HG02610 (cell line): Measurements from ENCODE around the gene TMA7B.

ENCODE experiments used
- ATAC-seq: cut with Tn5 transposase; IDR thresholded peaks from one replicate; pipeline ENCODE4 v1.9.1; 2021; ENCODE audit warnings: mild to moderate bottlenecking, moderate library complexity; ENCODE audit not compliant: unreplicated experiment

The TMA7B gene

DNA sequence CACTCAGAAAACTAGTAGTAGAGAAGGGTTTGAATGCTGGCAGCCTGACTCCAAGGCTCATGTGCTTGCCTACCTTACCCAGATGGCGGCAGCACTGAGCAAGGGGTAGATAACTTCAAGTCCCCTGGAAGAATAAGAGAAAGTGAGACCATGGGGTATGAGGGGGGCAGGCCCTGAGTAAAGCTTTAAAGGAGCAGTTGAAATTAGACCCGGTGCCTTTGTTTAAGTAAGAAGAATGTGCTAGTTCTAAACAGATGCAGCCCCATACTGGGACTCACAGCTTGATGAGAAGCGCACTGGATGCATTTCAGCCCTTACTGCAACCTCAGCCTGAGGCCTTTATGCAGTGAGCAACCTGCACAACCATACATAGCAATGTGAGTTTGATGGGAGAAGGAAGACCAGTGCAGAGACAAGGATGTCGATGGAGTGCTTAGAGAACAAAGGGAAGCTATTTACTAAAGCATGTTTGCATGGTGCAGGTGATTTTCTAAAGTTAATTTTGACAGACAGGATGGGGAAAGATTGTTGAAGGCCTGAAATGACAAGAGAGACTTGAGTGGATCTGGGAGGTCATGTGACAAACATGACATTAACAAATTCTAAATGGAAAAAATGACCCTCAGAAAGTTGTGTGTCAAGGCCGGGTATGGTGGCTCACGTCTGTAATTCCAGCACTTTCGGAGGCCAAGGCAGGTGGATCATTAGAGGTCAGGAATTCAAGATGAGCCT is 27.1 kb upstream of the TMA7B start:
- ATAC-seq, result no peak

DNA sequence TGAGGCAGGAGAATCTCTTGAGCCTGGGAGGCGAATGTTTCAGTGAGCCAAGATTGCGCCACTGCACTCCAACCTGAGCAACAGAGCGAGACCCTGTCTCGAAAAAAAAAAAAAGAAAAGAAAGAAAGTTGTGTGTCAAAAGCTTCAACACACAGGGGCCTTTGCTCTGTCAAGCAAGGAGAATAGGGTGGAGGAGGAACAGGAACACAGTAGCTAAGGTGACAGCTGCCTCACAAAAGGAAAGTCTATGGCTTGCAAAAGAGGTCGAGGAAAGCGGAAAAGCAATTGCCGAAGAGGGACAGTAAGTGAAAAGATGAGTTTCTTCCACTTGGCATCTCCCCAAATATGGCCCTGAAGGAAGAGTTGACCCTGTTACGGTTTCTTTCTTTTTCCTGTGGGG is 26.5 kb upstream of the TMA7B start:
- no peak for ATAC-seq

DNA sequence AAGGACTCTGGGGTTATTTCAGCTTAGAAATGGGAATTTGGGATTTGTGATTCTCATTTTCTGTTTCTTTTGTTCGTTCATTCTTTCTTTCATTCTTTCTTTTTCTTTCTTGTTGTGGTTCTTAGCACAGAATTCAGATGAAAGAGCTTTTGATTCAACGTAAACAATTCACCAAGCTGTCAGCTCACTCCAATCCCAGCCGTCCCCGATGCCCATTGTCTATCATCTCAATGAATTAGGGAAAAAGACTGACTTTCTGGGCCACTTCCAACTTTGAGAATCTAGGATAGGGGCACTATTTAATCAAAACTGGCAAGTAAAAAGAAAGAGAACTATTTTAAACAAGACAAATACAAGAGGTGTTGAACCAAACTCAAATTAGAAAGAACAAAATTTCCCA is 25.1 kb upstream of the TMA7B start:
- ATAC-seq, result no peak

DNA sequence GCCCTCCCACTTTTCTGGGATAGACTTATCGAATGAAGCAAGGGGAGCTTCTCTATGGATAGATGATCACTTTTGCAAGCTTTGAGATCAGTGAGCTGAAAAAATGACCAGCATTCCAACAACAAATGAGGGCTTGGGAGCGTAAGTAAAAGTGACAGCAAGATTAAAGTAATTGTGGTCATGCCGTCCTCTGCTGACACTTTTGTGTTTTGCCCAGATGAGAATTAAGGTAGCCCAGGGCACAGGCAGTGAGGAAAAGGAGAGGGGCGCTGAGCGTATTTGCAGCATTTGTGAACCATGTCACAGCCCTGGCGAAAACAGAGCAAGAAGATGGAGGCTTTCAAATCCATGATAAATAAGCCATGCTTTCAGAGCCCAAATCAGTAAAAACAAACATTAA is 24.6 kb upstream of the TMA7B start:
- ATAC-seq, result no peak

DNA sequence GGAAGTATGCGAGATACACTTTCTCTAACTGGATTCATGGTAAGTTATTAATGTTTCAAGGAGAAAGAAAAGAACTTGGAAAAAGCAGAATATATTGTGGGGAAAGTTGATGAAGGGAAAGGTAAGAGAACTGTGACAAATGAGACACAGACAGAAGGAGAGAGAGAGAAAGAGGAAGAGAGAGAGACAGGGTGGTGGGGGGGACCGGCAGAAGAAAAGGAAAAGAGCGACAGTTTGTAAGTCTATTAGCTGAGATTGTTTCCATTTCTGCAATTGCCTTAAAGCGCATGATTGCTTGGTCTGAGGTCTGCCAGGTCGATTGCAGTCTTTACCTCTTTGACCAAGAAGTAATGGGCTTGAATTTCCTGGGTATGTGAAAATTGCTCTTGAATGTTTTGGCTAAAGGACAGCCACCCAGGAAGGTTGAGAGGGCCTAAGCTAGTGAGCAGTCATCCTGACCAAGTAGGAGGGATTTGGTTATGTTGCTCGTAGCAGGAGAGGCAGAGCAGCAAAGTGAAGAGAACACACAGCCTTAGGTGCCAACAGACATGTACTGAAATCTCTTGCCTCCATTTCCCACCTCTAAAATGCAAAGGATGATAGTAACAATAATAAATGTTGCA is 23.6 kb upstream of the TMA7B start:
- no peak for ATAC-seq

DNA sequence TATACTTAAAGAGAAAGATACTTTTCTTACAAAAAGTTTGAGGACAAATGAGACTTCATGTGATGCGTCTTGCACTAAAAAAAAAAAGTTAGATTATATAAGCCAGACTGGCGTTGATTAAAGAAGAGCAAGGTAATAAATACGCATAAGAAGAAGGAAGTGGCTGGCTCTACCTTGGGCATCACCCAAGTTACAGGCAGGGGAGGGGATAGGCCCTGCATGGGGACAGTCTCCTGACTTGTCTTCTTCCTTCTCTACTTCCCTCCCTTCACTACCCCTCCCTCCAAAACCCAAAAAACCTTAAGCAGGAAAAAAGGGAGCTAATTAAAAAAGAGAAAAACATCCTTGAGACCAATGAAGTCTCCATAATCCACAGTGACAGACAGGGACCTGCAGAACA is 22.3 kb upstream of the TMA7B start:
- ATAC-seq, result no peak

DNA sequence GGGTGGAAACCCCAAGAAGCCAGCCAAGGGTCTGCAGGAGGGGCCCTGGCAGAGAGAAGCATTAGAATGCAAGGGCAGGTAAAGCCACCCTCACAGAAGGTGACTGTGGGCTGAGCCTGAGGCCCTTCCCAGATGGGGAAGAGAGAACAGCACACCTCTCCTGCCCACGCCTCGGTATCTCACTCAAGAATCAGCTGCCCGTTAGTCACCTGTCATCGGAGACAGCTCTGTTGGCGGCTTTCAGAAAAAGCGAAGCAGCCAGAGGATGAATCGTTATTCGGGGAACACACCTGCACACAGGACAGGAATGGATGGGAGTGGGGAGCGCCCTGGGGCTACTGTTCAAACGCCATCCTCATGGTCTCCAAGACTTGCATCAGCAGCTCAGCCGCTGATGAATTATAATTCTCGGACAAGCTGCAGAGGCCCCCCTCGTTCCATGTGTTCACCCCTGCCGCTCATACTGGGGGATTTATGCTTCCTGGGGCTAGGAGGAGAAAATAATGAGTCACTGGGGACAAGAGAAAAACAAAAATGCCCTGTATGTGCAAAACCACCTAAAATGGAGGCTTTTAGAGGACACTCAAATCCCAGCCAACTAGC is 21.6 kb upstream of the TMA7B start:
- no peak for ATAC-seq

DNA sequence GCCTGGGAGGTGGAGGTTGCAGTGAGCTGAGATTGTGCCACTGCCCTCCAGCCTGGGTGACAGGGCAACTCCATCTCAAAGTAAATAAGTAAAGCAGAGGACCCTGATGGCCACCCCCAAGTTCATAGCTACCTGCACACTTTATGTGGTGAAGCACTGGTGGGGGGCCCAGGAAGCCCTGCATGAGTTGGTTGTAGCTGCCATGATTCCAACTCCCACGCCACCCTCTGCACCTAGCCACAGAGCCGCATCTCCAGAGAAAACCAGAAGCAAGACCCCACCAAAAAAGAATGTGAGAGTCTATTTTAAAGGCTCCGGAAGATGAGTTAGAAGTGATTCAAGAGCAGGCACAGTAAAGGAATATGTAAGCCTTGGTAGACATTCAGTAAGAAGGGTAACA is 20.4 kb upstream of the TMA7B start:
- no peak for ATAC-seq

DNA sequence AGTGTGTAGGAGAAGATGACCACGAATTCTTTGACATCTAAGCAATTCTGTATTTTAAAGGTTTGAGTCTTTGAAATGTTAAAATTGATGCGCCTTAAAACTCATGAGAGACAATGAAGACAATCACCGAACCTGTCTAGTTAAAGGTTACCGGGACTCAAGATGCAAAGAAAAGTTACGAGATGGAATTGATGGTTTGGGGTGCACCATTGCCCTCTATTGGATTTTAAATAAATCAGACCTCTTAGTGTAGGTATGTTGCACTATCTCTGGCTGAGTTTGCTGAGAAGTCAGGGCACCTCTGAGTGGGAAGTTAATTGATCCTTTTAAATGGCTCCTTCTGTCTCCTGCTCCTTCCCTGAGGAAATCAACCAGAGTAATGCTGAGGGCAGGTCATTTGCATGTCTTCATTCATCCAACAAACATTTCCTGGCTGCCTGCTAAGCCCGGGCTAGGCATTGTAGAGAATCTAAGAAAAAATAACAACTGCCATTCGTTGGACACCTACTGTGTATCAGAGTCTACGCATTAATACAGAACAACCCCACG is 19.4 kb upstream of the TMA7B start:
- no peak for ATAC-seq

DNA sequence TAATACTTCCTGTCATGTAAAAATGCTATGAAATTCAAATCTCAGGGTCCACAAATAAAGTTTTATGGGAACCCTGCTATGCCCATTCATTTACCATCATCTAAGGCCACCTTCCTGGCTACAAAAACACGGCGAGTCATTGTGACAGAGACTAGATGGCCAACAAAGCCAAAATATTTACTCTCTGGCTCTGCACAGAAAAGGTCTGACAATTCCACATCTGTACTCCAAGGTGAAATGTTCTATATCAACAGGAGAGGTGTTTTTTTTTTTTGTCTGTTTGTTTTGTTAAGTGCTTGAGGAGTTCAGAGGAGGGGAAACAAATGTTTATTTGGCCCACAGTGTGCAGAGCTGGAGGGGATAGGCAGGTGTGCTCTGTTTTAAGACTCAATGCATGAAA is 18.6 kb upstream of the TMA7B start:
- ATAC-seq, result no peak

DNA sequence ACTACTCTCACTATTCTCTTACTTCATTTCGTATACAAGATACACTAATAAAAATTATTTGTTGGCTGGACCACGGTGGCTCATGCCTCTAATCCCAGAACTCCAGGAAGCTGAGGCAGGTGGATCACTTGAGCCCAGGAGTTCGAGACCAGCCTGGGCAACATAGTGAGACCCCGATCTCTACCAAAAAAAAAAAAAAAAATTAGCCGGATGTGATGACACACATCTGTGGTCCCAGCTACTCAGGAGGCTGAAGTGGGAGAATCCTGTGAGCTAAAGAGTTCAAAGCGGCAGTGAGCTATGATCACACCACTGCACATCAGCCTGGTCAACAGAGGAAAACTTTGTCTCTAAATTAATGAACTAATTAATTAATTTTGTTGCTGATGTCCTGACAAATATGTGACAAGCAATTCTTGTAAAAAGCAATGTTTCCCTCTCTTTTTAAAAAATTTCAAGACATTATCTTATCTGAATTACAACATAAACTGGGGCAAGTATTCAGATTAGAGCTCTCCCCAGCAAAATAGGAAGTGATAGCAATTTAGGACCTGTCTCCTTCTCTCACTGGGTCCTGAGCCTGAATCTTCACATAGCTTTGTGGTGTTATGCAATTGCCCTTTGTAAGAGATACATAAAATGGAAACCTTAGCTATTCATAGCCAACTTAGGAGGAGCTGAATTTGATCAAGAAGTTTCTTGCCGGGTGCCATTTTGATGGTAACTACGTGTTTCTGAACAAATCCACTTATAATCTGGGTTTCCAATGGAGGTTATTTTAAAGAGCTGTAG is 17.6 kb upstream of the TMA7B start:
- ATAC-seq, result no peak

DNA sequence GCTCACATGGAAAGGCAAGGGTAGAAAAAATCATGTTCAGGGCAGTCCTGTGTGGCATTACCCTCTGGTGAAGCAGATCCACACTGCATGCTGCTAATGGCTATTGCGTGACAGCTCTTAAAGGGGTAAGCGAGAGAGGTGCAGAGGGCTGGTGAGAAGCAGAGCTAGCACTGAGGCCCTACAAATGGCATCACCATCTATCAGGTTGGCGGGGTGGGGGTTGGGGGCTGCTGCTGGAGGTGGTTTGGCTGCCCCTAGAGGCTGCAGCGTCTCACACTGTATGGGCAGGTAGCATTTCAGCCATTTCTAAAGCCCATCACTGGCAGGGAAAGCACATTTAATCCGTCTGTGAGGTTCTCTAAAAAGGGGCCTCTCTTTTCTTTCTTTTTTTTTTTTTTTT is 16.9 kb upstream of the TMA7B start:
- no peak for ATAC-seq

DNA sequence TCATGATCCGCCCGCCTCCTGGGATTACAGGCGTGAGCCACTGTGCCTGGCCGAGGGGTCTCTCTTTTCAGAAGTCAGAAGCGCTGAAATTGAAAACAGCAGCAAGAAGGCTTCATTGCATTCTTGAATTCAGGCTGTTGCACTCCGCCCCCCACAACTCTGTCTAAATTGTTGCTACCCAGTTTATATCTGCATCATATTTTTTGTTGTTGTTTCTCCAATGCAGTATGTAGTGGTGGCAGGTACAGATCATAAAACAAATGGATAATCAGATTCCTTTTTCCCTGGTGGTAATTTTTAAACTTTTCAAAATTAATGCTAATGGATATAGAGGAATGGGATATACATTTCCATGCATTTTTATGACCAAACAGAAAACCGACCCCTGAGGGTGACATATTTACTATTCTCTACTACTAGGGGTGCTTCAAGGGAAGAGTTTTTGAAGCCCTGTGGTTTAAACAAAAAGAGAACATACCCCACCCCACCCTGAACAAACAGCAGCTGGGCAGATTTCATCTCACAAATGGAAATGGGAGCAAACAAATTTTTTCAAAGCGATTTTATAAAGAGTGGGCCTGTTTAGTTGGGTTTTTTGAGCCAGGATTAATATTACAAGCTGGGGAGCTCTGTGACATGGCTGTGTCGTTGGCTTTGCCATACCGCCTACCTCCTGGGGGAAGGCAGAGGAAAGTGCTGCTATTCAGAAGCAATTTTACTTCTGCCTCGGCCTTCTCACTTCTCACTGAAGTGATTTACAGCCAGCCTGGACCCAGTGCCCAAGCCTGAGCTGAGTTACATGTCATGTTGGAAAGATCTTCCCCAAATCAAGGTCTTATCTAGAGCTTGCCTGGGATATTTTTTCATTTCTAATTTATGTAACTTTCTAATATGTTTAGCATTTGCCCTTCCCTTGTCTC is 16.0 kb upstream of the TMA7B start:
- no peak for ATAC-seq

DNA sequence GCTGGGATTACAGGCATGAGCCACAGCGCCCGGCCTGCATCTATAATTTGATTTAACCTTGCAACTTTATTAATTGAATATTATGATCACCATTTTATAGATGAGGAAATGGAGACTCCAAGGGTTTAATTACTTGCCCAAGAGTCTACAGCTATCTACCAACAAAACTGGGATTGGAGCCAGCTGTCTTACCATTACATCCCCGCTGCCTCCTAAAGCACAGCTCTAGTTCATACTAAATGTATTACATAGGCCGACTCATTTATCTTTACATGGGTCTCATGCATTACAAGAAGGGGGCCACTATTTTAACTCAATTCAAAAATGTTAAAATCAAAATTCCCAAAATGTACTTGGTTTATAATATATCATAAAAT is 14.1 kb upstream of the TMA7B start:
- no peak for ATAC-seq

DNA sequence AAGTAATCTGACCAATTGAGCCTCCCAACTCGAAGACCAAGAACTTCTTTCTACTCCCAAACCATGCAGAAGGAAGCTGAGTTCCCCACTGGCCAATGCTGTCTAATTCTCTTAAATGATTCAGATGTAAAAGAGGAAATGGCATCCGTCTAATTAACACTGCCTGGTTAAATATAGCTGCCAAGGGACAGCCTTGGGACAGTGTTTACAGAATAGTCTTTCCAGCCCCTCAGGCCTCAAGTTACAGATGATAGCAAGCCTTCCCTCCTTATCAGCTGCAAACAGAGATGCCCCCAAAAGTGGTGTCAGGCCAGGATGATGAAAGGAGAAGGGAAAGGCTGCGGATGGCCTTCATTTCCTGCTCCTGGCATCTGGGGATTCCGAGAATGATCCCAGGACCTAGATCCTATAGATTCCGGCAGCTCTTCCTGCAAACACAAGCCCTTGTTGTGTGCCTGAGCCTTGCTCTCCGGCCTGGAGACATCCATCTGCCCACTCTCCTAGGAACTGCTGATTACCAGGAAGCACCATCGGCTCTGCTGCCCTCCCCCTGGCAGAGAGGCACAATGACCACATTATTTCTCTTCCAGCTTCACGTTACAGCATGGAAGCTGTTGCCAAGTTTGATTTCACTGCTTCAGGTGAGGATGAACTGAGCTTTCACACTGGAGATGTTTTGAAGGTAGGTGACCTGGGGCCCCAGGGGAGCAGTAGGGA is 13.5 kb upstream of the TMA7B start:
- no peak for ATAC-seq

DNA sequence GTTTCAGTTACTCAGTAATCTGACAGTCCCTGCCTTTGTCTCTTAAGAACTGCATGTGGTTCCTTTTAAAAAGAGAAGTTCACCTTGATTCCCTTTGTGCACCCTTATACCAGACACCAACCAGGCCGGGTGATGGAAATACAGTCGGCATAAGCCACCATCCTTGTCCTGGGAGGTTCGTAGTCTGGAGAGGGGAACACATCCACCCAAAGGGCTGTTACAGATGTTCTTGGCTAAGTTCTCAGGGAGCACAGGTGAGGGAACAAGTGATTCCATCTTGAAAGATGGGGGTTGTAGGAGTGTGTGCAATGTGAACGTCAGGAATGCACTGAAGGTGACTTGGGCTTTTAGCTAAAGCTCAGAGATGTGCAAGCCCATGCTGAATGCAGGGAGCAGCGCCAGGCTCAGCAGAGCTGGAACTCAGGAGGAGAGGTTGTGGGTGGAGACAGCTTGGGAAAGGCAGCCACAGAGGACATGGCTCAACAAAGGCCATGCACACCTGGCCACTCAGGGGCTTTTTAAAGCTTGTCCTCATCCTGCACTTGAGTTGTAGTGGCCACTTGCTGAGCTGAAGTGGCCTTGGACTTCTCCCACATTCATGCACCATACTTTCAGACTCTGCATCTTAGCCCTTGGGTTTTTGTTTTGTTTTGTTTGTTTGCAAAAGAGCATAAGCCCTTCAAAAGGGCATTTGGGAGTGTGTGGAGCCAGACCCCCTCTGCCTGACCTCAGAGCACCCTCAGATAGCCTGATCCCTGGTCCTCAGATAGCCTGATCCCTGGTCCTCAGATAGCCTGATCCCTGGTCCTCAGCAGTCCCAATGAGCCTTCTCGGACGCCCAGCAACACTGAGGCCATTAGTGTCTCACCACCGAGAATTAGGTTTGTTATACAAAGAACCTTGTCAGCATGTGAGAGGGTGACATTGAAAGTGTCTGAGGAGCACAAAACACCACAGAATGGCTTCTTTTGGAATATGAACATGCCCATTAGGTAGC is 12.7 kb upstream of the TMA7B start:
- no peak for ATAC-seq

DNA sequence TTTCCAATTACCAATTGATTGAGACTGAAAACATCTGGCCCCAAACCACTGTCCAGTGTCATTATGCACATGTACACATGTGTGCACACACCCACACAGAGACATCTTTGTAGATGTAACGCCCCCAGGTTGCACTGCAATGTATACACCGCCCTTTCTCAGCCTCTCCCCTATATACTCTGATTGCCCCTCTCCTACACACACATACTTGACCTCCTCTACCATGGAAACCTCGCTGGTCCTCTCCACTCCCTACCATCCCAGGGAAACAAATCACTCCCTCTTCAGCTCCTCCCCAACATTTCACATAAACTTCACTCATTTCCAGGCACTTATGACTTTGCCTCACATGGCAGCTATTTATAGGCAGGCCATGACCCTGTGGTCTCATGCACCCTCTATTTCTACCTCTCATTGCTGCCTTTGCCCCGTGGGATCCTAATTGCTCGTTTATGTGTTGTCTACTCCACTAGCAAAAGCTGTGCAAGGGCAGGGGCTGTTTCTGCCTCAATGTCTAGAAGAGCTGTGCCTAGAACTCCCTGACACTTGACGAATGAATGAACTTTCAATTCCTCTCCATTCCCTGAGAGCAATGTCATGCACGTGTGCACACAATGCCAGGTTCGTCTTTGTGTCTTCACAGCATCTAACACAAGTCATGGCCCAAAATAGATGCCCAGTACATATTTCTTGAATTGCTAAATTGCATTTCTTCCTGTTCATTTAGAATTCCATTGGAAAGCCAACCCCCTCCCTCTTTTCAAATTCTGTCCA is 10.0 kb upstream of the TMA7B start:
- ATAC-seq, result no peak
